GM23248 (cell line): ENCODE measurements around the gene TRAF2.

Experiments
- EZH2 ChIP-seq: fragments of 200-600 bp; sonication (generic); IDR thresholded peaks from 2 replicates; pipeline ENCODE4 v1.6.1; 2018; ENCODE audit warnings: antibody characterized with exemption, mild to moderate bottlenecking; ENCODE audit not compliant: insufficient read depth, poor library complexity, severe bottlenecking
- EZH2phosphoT487 ChIP-seq: fragments of 200-600 bp; sonication (generic); IDR thresholded peaks from 2 replicates; pipeline ENCODE4 v1.6.1; 2018; ENCODE audit warnings: antibody characterized with exemption, moderate library complexity, mild to moderate bottlenecking, low read depth; ENCODE audit not compliant: insufficient read depth

- TF ChIP-seq EZH2 (no peak), EZH2phosphoT487 (no peak)
These were observed 53.7 kb downstream of the TRAF2 start for GRCh38 chr9:136939996-136940525.
